Mesendoderm (in vitro differentiated cells): Measurements from ENCODE around the gene RSPH1.
A peak's percentile ranks its signal among the peaks of the same experiment; 100 is the strongest.

Experiments used
- DNase-seq: peaks from one replicate; pipeline ENCODE4 v3.0.0; 2013
- H2AK5ac ChIP-seq: 2 replicates; pipeline ENCODE4 v1.6.1; 2013; ENCODE audit warnings: low read length, inconsistent platforms
- H2BK120ac ChIP-seq: 2 replicates; pipeline ENCODE4 v1.6.1; 2013; ENCODE audit warnings: low read depth, mild to moderate bottlenecking, low read length, moderate library complexity, mixed read lengths
- H2BK15ac ChIP-seq: replicated peaks from 2 replicates; pipeline ENCODE4 v1.6.1; 2013; ENCODE audit warnings: low read depth, mild to moderate bottlenecking, moderate library complexity
- H2BK5ac ChIP-seq: 2 replicates; pipeline ENCODE4 v1.6.1; 2013; ENCODE audit warnings: low read length, inconsistent platforms
- H3K18ac ChIP-seq: 2 replicates; pipeline ENCODE4 v1.6.1; 2013; ENCODE audit warnings: mild to moderate bottlenecking, low read length, mixed read lengths
- H3K23ac ChIP-seq: one replicate; pipeline ENCODE4 v1.6.1; 2013; ENCODE audit warnings: low read length
- H3K27ac ChIP-seq: 2 replicates; pipeline ENCODE4 v1.5.1; 2013; ENCODE audit warnings: low read depth, mild to moderate bottlenecking, inconsistent platforms, low read length, moderate library complexity
- H3K27me3 ChIP-seq: 2 replicates; pipeline ENCODE4 v1.6.1; 2013; ENCODE audit warnings: low read length, control low read depth, mild to moderate bottlenecking, inconsistent platforms; ENCODE audit not compliant: insufficient read depth, poor library complexity
- H3K36me3 ChIP-seq: 2 replicates; pipeline ENCODE4 v1.6.1; 2013; ENCODE audit warnings: low read length, inconsistent platforms; ENCODE audit not compliant: control insufficient read depth, insufficient read depth
- H3K4ac ChIP-seq: one replicate; pipeline ENCODE4 v1.6.1; 2013; ENCODE audit warnings: low read depth, mild to moderate bottlenecking, low read length, moderate library complexity
- H3K4me1 ChIP-seq: 2 replicates; pipeline ENCODE4 v1.6.1; 2013; ENCODE audit warnings: low read depth, low read length, inconsistent platforms; ENCODE audit not compliant: control insufficient read depth
- H3K4me2 ChIP-seq: 2 replicates; pipeline ENCODE4 v1.6.1; 2013; ENCODE audit warnings: low read length
- H3K4me3 ChIP-seq: 2 replicates; pipeline ENCODE4 v1.5.1; 2013; ENCODE audit warnings: mild to moderate bottlenecking, low read length
- H3K56ac ChIP-seq: one replicate; pipeline ENCODE4 v1.6.1; 2013; ENCODE audit warnings: low read length
- H3K79me1 ChIP-seq: 2 replicates; pipeline ENCODE4 v1.6.1; 2013; ENCODE audit warnings: low read length, inconsistent platforms
- H3K79me2 ChIP-seq: 2 replicates; pipeline ENCODE4 v1.6.1; 2013; ENCODE audit warnings: mild to moderate bottlenecking, low read length; ENCODE audit not compliant: control insufficient read depth, insufficient read depth
- H3K9ac ChIP-seq: 2 replicates; pipeline ENCODE4 v1.6.1; 2013; ENCODE audit warnings: low read length, inconsistent platforms
- H4K5ac ChIP-seq: one replicate; pipeline ENCODE4 v1.6.1; 2013; ENCODE audit warnings: low read length
- H4K8ac ChIP-seq: one replicate; pipeline ENCODE4 v1.6.1; 2013; ENCODE audit warnings: low read depth, mild to moderate bottlenecking, control low read depth, low read length, moderate library complexity
- WGBS: extraction: QIAGEN DNeasy Blood & Tissue Kit; methylation state at CpG from one replicate; pipeline ENCODE4 v1.1.7; 2013; ENCODE audit warnings: low lambda C conversion rate, missing lambda C conversion rate; ENCODE audit not compliant: insufficient coverage; ENCODE audit errors: extremely low coverage; 5-methylcytosine and 5-hydroxymethylcytosine counted together

RSPH1 gene

GRCh38 chr21:42493109-42494060, 2.6 kb downstream of the RSPH1 start:
- Histone ChIP-seq H2BK15ac (no peak overlapping the region), H3K79me1 (no peaks in the 10 kb centered on the region), H3K9ac (no peak overlapping the region), H2AK5ac (no peak overlapping the region), H4K5ac (no peak overlapping the region), H4K8ac (no peak overlapping the region), H3K56ac (no peak overlapping the region), H3K4me1 (no peaks in the 10 kb centered on the region), H3K79me2 (no peaks in the 10 kb centered on the region), H3K4ac (no peak overlapping the region), H2BK5ac (no peak overlapping the region), H3K36me3 (no peaks in the 10 kb centered on the region), H3K27ac (no peak overlapping the region), H3K23ac (no peak overlapping the region), H3K27me3 (no peaks in the 10 kb centered on the region), H2BK120ac (no peak overlapping the region), H3K4me2 (no peak overlapping the region), H3K18ac (no peak overlapping the region), H3K4me3 (no peak overlapping the region)
- DNase-seq: peak; percentile 32
- WGBS: no CpG with 5 or more reads among the region's 13 CpGs

- Histone ChIP-seq H3K18ac (no peak overlapping the region), H3K27ac (no peak overlapping the region), H3K79me1 (no peaks in the 10 kb centered on the region), H3K9ac (no peak overlapping the region), H3K79me2 (no peaks in the 10 kb centered on the region), H3K4me1 (no peaks in the 10 kb centered on the region), H3K4me2 (no peak overlapping the region), H4K5ac (no peak overlapping the region), H2BK15ac (no peak overlapping the region), H3K23ac (no peak overlapping the region), H3K56ac (no peak overlapping the region), H3K27me3 (no peaks in the 10 kb centered on the region), H2AK5ac (no peak overlapping the region), H2BK5ac (no peak overlapping the region), H3K4ac (no peak overlapping the region), H2BK120ac (no peak overlapping the region), H3K4me3 (no peak overlapping the region), H3K36me3 (no peaks in the 10 kb centered on the region), H4K8ac (no peak overlapping the region)
- DNase-seq: no peak
- WGBS: no CpG with 5 or more reads among the region's 8 CpGs
These were observed 3.8 kb downstream of the RSPH1 start for GRCh38 chr21:42492201-42492600.

GRCh38 chr21:42491328-42491727, 4.7 kb downstream of the RSPH1 start:
- Histone ChIP-seq H3K79me1 (no peaks in the 10 kb centered on the region), H2AK5ac (no peak overlapping the region), H3K23ac (no peak overlapping the region), H3K4me1 (no peaks in the 10 kb centered on the region), H3K27me3 (no peaks in the 10 kb centered on the region), H3K27ac (no peak overlapping the region), H3K4me2 (no peak overlapping the region), H3K56ac (no peak overlapping the region), H3K4ac (no peak overlapping the region), H3K79me2 (no peaks in the 10 kb centered on the region), H4K5ac (no peak overlapping the region), H4K8ac (no peak overlapping the region), H2BK15ac (no peak overlapping the region), H3K9ac (no peak overlapping the region), H2BK120ac (no peak overlapping the region), H3K4me3 (no peak overlapping the region), H3K18ac (no peak overlapping the region), H3K36me3 (no peaks in the 10 kb centered on the region), H2BK5ac (no peak overlapping the region)
- no peak for DNase-seq
- no CpG with 5 or more reads among the region's 1 CpG for WGBS

GRCh38 chr21:42490720-42491119, 5.3 kb downstream of the RSPH1 start:
- Histone ChIP-seq H3K27me3 (no peaks in the 10 kb centered on the region), H3K4me1 (no peaks in the 10 kb centered on the region), H2AK5ac (no peak overlapping the region), H3K79me1 (no peaks in the 10 kb centered on the region), H3K56ac (no peak overlapping the region), H3K79me2 (no peaks in the 10 kb centered on the region), H2BK5ac (no peak overlapping the region), H3K18ac (no peak overlapping the region), H4K5ac (no peak overlapping the region), H3K36me3 (no peaks in the 10 kb centered on the region), H3K9ac (no peak overlapping the region), H4K8ac (no peak overlapping the region), H3K23ac (no peak overlapping the region), H3K4ac (no peak overlapping the region), H3K4me2 (no peak overlapping the region), H3K4me3 (no peak overlapping the region), H3K27ac (no peak overlapping the region), H2BK15ac (no peak overlapping the region), H2BK120ac (no peak overlapping the region)
- no peak for DNase-seq

- H2AK5ac ChIP-seq: no peak overlapping the region
- H2BK120ac ChIP-seq: no peak overlapping the region
- H3K9ac ChIP-seq: no peak overlapping the region
- no peak for DNase-seq
- no peak overlapping the region for H2BK15ac ChIP-seq
- H3K4me3 ChIP-seq: no peak overlapping the region
- no peak overlapping the region for H3K23ac ChIP-seq
- H3K27me3 ChIP-seq: no peaks in the 10 kb centered on the region
- no peaks in the 10 kb centered on the region for H3K36me3 ChIP-seq
- no peak overlapping the region for H3K18ac ChIP-seq
- H4K8ac ChIP-seq: no peak overlapping the region
- no peak overlapping the region for H3K4me2 ChIP-seq
- no peak overlapping the region for H3K4ac ChIP-seq
- no CpG with 5 or more reads among the region's 4 CpGs for WGBS
- no peaks in the 10 kb centered on the region for H3K79me2 ChIP-seq
- H3K79me1 ChIP-seq: no peaks in the 10 kb centered on the region
- H3K56ac ChIP-seq: no peak overlapping the region
- no peaks in the 10 kb centered on the region for H3K4me1 ChIP-seq
- no peak overlapping the region for H4K5ac ChIP-seq
- no peak overlapping the region for H3K27ac ChIP-seq
- no peak overlapping the region for H2BK5ac ChIP-seq
These were observed 6.0 kb downstream of the RSPH1 start for GRCh38 chr21:42489991-42490390.
